Gastroesophageal sphincter (tissue), 4 donors: ENCODE data around the gene ELP2. TPM values are rescaled to one million over a fixed set of nuclear protein-coding genes. Genes with fewer than 3 reads are reported as not detected.

Experiments used
- ATAC-seq: fragments of 150-250 bp; one replicate; pipeline ENCODE4 v1.9.1; 2016; ENCODE audit warnings: mild to moderate bottlenecking, moderate library complexity
- H3K27ac ChIP-seq, 4 donors: fragments of 200-600 bp; sonication (generic) in 3 of 4; 1 replicate in 3 of 4; 2 replicates in 1 of 4; pipeline ENCODE4 v1.5.1; 2016 to 2019
- H3K27me3 ChIP-seq: fragments of 200-600 bp; sonication (generic); one replicate; pipeline ENCODE4 v1.5.1; 2019
- H3K36me3 ChIP-seq, 2 donors: fragments of 200-600 bp; sonication (generic); one replicate each; pipeline ENCODE4 v1.5.1; 2019; ENCODE audit warnings: control low read depth in 1 of 2
- H3K4me1 ChIP-seq, 3 donors: fragments of 200-600 bp; sonication (generic); 1 replicate in 2 of 3; 2 replicates in 1 of 3; pipeline ENCODE4 v1.5.1; 2016 to 2019; ENCODE audit warnings: control low read depth in 2 of 3
- H3K4me3 ChIP-seq, 2 donors: fragments of 200-600 bp; sonication (generic); one replicate each; pipeline ENCODE4 v1.5.1; 2019; ENCODE audit warnings: mild to moderate bottlenecking in 1 of 2, moderate library complexity in 1 of 2
- H3K9me3 ChIP-seq, 3 donors: fragments of 200-600 bp; sonication (generic); one replicate each; pipeline ENCODE4 v1.5.1; 2017 to 2019; ENCODE audit warnings: control low read depth in 2 of 3
- EP300 ChIP-seq: sonication (generic); formaldehyde crosslinking; IDR thresholded peaks from one replicate; pipeline ENCODE4 v1.6.1; 2017; ENCODE audit warnings: antibody characterized with exemption, mild to moderate bottlenecking
- POLR2A ChIP-seq, 2 donors: fragments of 450-650 bp; IDR thresholded peaks; one replicate each; pipeline ENCODE4 v1.6.1; 2017; ENCODE audit warnings: antibody characterized with exemption in 2 of 2, mild to moderate bottlenecking in 2 of 2, moderate library complexity in 1 of 2
- POLR2AphosphoS5 ChIP-seq: sonication (generic); formaldehyde crosslinking; IDR thresholded peaks from one replicate; pipeline ENCODE4 v1.6.1; 2017; ENCODE audit warnings: antibody characterized with exemption
- WGBS, 2 donors: methylation state at CpG; one replicate each; pipeline ENCODE4 v1.1.5; 2018; ENCODE audit warnings: low coverage in 1 of 2; 5-methylcytosine and 5-hydroxymethylcytosine counted together
- total RNA-seq, 4 donors: library from RNA; depleted of rRNA; stranded (reverse); fragments of >200 nt; gene quantifications; one replicate each; pipeline ENCODE4 v1.1.0, GENCODE V29; 2016
- TF ChIP-seq, protein P1 (sequence below), 4 experiments: fragments of 200-600 bp in 2 of 4; fragments of 450-650 bp in 2 of 4; sonication (generic) in 1 of 4; IDR thresholded peaks; one replicate each; pipeline ENCODE4 v1.5.1; 2017 to 2019; ENCODE audit warnings: antibody characterized with exemption in 4 of 4, mild to moderate bottlenecking in 2 of 4, moderate library complexity in 2 of 4

The ELP2 gene
- total RNA-seq, 4 donors from 2014 or later, result 35.6 to 74.1 (median 65.1) TPM

DNA sequence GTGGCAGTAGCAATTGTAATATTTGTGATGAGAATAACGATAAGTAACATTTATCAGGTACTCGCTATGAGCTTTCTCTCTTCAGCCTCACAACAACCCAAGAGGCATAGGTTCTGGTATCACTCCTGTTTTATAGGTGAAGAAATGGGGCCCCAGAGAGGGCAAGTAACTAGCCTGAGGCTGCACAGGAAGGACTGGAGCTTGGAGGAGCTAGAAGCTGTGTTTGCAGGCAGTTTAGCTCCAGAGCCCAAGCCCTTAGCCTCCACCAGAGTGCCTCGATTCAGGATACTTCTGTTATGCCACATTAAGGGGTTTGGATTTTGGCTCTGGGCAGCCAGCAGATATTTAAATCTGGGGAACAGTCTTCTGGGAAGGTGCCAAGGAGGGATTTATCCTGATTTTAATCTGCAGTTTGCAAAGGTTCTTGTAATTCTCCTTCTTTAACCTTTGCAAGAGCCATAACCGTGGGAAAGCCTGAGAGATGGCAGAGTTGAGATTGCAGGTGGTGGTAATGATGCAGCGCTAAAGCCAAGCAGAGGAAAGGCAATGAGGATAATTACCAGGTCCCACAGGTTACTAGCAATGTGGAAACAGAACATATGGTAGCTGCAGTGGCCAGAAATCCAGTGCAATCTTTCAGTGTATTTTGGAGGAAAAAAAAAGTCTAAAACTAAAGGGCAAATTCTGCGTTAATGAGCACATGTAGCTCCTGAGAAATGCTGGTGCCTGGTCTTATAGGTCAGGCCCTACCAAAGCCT, 66.7 kb downstream of the ELP2 start:
- Histone ChIP-seq H3K9me3 (no peaks in the 10 kb centered on the region), H3K36me3 (no peaks in the 10 kb centered on the region), H3K4me1 (peaks cover 0 to 7% (median 0%) of the 10 kb centered on the region in 3 donors), H3K27me3 (no peaks in the 10 kb centered on the region), H3K27ac (no peak overlapping the region), H3K4me3 (no peak overlapping the region)
- WGBS, 2 donors, result 55 to 78% methylated on average over 2 to 5 of the region's 6 CpGs
- ATAC-seq, result no peak
- TF ChIP-seq POLR2A (IDR thresholded peaks at IDR 0.05), result no peak
- TF ChIP-seq POLR2AphosphoS5, result no peak

DNA sequence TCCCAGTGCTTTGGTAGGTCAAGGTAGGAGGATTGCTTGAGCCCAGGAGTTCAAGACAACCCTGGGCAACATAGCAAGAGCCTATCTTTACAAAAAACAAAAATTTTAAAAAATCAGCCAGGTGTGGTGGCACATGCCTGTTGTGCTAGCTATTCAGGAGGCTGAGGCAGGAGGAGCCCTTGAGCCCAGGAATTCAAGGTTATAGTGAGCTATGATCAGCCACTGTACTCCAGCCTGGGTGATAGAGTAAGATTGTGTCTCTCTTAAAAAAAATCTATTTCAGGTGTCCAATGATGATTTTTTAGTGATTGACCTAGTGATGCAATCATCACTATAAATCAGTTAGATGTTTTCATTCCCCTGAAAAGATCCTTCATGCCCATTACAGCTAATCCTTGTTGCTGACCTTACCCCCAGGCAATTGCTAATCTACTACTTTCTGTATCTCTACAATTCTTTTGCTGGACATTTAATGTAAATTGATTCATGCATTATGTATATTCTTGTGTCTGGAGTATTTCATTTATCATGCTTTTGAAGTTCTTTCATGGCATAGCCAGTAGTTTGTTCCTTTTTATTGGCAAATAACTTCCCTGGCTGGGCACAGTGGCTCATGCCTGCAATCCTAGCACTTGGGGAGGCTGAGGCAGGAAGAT, 67.9 kb downstream of the ELP2 start:
- Histone ChIP-seq H3K27me3 (no peaks in the 10 kb centered on the region), H3K4me1 (peaks cover 0 to 7% (median 0%) of the 10 kb centered on the region in 3 donors), H3K36me3 (no peaks in the 10 kb centered on the region), H3K27ac (no peak overlapping the region), H3K4me3 (no peak overlapping the region), H3K9me3 (no peaks in the 10 kb centered on the region)
- TF ChIP-seq POLR2AphosphoS5 (no peak), EP300 (no peak), POLR2A (IDR thresholded peaks at IDR 0.05) (no peak)
- TF ChIP-seq, protein P1, sequence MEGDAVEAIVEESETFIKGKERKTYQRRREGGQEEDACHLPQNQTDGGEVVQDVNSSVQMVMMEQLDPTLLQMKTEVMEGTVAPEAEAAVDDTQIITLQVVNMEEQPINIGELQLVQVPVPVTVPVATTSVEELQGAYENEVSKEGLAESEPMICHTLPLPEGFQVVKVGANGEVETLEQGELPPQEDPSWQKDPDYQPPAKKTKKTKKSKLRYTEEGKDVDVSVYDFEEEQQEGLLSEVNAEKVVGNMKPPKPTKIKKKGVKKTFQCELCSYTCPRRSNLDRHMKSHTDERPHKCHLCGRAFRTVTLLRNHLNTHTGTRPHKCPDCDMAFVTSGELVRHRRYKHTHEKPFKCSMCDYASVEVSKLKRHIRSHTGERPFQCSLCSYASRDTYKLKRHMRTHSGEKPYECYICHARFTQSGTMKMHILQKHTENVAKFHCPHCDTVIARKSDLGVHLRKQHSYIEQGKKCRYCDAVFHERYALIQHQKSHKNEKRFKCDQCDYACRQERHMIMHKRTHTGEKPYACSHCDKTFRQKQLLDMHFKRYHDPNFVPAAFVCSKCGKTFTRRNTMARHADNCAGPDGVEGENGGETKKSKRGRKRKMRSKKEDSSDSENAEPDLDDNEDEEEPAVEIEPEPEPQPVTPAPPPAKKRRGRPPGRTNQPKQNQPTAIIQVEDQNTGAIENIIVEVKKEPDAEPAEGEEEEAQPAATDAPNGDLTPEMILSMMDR (IDR thresholded peaks at IDR 0.05), result no peak
- ATAC-seq, result no peak

DNA sequence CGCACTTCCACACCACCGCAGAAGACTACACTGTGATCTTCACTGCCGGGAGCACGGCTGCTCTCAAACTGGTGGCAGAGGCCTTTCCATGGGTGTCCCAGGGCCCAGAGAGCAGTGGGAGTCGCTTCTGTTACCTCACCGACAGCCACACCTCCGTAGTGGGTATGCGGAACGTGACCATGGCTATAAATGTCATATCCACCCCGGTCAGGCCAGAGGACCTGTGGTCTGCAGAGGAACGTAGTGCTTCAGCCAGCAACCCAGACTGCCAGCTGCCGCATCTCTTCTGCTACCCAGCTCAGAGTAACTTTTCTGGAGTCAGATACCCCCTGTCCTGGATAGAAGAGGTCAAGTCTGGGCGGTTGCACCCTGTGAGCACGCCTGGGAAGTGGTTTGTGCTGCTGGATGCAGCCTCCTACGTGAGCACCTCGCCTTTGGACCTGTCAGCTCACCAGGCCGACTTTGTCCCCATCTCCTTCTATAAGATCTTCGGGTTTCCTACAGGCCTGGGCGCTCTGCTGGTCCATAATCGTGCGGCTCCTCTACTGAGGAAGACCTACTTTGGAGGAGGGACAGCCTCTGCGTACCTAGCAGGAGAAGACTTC, 70.1 kb downstream of the ELP2 start:
- peaks cover 0 to 7% (median 0%) of the 10 kb centered on the region in 3 donors for H3K4me1 ChIP-seq
- no peak for TF ChIP-seq POLR2AphosphoS5
- TF ChIP-seq, protein P1 (IDR thresholded peaks at IDR 0.05), result no peak
- no peak for TF ChIP-seq POLR2A (IDR thresholded peaks at IDR 0.05)
- TF ChIP-seq EP300, result no peak
- ATAC-seq, result no peak
- WGBS, 2 donors, result 85 to 100% methylated on average over 2 to 3 of the region's 22 CpGs
- H3K36me3 ChIP-seq, result no peaks in the 10 kb centered on the region
- no peak overlapping the region for H3K27ac ChIP-seq
- no peaks in the 10 kb centered on the region for H3K9me3 ChIP-seq
- H3K4me3 ChIP-seq, result no peak overlapping the region
- no peaks in the 10 kb centered on the region for H3K27me3 ChIP-seq

DNA sequence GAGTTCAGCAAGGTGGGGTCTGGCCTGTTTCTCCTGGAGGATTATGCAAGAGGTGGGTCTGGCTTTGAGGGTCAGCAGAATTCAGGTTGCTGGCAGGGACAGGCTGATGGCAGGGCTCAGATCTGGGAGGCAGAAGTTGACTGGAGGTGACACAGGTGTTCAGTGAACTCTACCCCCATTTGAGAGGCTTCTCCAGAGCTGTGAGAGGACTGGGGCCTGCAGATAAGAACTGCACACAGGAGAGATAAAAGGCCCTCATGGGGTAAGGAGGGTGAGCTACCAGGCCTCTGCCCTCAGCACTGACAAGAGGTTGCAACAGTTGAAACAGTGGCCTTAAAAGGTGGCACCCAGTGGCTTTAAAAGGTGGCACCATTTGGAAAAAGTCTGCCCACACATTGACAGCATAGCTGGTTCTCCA, 70.7 kb downstream of the ELP2 start:
- no peaks in the 10 kb centered on the region for H3K9me3 ChIP-seq
- no peaks in the 10 kb centered on the region for H3K36me3 ChIP-seq
- no peaks in the 10 kb centered on the region for H3K27me3 ChIP-seq
- no peak overlapping the region for H3K4me3 ChIP-seq
- no peak overlapping the region for H3K27ac ChIP-seq
- no peak for ATAC-seq
- peaks cover 0 to 7% (median 0%) of the 10 kb centered on the region in 3 donors for H3K4me1 ChIP-seq
- TF ChIP-seq POLR2AphosphoS5 (no peak), EP300 (no peak), POLR2A (IDR thresholded peaks at IDR 0.05) (no peak)
- TF ChIP-seq, protein P1 (IDR thresholded peaks at IDR 0.05), result no peak

DNA sequence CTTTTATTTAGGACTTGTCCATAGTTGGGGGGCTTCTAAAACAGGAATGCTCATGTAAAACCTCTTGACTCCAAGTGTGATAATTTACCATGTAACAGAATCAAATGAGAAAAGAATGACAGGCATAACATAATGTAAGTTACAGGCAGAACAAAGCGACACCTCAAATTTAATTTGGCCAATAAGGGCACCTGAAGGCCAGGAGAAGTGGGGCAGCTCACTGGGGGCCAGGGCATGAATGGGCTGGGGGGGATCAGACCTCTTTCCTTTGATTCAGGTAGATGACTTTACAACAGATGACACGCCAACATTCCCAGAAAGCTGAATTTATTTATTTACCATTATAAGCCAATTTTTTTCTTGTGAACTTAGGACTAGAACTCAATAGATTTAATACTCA, 72.1 kb downstream of the ELP2 start:
- H3K4me3 ChIP-seq, result no peak overlapping the region
- TF ChIP-seq EP300, result no peak
- TF ChIP-seq POLR2A (IDR thresholded peaks at IDR 0.05), result no peak
- TF ChIP-seq, protein P1 (IDR thresholded peaks at IDR 0.05), result no peak
- TF ChIP-seq POLR2AphosphoS5, result no peak
- H3K4me1 ChIP-seq, result no peaks in the 10 kb centered on the region
- H3K27me3 ChIP-seq, result no peaks in the 10 kb centered on the region
- no peaks in the 10 kb centered on the region for H3K9me3 ChIP-seq
- 94 to 100% methylated on average over 1 to 2 of the region's 2 CpGs for WGBS, 2 donors
- H3K27ac ChIP-seq, result no peak overlapping the region
- H3K36me3 ChIP-seq, result no peaks in the 10 kb centered on the region
- no peak for ATAC-seq
